AG09309 (cell line): ENCODE results near the gene CD151.

Source experiments
- DNase-seq: peaks from one replicate; pipeline ENCODE4 v3.0.0-alpha.2; 2010; ENCODE audit warnings: low read depth
- H3K4me3 ChIP-seq: 2 replicates; pipeline ENCODE4 v1.5.1; 2011; ENCODE audit warnings: mild to moderate bottlenecking, low read depth, low read length, moderate library complexity; ENCODE audit not compliant: control insufficient read depth
- TF ChIP-seq, protein P1 (sequence below): IDR thresholded peaks from 2 replicates; pipeline ENCODE4 v1.5.1; 2011; ENCODE audit warnings: mild to moderate bottlenecking, low read depth, low read length, inconsistent platforms; ENCODE audit not compliant: insufficient read depth, control insufficient read depth; ENCODE audit errors: missing control alignments

The CD151 gene

DNA sequence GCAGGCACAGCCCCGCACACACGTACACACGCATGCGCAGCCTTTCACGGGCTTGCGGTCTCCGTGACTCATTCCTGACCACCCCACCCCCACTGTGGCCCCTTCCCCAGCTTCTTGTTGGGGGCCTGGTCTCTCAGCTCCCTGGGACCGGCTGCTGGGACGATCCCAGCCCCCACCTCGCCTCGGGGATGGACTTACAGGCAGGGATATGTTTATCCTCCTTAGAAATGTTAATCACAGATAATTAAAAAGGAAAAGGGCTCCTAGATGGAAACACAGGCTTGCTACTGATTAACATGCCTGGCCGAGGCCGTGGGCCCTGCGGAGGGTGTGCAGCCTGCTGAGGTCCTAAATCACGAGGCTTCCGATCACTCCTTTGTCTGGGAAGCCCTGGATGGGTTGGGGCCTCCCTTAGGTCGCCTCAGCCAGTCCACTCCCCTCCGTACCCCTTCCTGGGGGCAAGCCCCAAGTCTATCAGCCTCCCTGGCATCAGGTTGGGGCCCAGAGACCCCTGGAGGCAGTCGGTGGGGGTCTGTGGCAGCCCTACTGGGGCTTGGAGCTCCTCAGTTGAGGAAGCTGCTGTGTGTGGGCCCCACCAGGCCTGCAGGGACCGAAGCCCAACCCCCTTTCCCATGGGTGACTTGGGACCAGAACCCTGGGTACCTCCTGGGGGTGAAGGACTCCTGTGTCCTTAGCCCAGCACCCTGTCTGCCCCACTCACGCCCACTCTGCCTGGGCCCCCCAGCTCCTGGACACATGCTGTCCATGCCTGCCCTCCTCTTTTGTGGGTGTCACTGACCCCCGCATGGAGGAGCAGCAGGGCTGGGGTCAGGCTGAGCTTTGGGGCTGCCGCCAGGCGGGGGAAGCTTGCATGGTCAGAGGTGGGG lies 30.5 kb downstream of the CD151 start:
- H3K4me3 ChIP-seq: no peak overlapping the region
- TF ChIP-seq, protein P1, sequence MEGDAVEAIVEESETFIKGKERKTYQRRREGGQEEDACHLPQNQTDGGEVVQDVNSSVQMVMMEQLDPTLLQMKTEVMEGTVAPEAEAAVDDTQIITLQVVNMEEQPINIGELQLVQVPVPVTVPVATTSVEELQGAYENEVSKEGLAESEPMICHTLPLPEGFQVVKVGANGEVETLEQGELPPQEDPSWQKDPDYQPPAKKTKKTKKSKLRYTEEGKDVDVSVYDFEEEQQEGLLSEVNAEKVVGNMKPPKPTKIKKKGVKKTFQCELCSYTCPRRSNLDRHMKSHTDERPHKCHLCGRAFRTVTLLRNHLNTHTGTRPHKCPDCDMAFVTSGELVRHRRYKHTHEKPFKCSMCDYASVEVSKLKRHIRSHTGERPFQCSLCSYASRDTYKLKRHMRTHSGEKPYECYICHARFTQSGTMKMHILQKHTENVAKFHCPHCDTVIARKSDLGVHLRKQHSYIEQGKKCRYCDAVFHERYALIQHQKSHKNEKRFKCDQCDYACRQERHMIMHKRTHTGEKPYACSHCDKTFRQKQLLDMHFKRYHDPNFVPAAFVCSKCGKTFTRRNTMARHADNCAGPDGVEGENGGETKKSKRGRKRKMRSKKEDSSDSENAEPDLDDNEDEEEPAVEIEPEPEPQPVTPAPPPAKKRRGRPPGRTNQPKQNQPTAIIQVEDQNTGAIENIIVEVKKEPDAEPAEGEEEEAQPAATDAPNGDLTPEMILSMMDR: no peak
- DNase-seq: no peak

DNA sequence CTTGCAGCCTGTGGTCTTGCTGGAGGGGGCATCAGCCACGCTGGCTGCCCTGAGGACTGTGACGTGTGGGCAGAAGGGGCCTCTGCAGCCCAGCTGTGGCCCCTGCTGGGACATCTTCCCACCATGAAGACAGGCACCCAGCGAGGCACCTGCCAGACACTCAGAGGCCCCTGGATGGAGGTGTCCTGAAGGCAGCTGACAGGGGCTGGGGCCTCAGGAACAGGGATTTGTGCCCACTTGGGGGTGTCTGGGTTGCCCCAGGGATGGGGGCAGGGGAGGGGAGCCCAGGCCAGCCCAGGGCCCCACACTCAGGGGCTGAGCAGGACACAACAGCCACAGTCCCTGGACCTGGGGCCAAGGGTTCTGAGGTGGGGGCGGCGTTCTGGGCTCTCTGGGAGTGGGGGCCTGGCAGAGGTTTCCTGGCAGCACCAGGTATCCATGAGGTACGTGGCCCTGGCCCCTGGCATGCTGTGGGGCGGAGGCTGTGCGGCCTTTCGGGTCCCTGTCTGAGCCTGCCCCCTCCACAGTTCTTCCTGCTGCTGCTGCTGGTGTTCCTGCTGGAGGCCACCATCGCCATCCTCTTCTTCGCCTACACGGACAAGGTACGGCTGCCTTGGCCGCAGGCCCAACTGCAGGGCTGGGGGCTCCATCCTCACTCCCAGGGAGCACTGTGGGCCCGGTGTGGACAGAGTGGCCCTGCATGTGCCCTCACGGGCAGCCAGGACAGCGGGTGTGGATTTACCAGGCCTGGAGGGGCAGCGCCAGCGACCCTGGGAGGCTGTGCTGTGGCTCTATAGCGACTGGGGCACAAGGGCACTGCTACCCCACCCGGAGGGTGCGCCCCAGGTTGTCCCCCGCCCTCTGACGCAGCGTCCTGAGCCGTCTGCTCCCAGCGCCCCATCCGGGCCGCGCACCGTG lies 31.4 kb downstream of the CD151 start:
- DNase-seq: no peak
- TF ChIP-seq, protein P1: no peak
- H3K4me3 ChIP-seq: no peak overlapping the region

DNA sequence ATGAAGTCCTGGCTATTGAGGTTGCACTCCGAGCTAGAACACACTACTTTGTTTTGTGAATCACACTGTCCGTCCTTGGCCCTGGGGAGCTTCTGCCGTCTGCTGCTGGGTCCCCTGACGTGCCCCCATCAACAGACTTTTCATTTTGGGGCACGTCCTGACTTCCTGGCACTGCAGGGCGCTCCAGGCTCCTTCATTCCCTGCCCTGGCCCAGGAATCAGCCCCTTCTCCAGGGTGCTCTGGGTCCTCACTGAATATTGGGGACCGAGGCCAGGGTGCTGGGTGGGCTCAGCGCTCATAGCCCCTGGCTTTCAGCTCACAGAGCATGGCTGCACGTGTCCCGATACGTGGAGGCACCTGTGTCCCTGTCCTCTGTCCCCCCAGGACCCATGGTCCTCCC lies 32.1 kb downstream of the CD151 start:
- H3K4me3 ChIP-seq: no peak overlapping the region
- no peak for DNase-seq
- TF ChIP-seq, protein P1: no peak

DNA sequence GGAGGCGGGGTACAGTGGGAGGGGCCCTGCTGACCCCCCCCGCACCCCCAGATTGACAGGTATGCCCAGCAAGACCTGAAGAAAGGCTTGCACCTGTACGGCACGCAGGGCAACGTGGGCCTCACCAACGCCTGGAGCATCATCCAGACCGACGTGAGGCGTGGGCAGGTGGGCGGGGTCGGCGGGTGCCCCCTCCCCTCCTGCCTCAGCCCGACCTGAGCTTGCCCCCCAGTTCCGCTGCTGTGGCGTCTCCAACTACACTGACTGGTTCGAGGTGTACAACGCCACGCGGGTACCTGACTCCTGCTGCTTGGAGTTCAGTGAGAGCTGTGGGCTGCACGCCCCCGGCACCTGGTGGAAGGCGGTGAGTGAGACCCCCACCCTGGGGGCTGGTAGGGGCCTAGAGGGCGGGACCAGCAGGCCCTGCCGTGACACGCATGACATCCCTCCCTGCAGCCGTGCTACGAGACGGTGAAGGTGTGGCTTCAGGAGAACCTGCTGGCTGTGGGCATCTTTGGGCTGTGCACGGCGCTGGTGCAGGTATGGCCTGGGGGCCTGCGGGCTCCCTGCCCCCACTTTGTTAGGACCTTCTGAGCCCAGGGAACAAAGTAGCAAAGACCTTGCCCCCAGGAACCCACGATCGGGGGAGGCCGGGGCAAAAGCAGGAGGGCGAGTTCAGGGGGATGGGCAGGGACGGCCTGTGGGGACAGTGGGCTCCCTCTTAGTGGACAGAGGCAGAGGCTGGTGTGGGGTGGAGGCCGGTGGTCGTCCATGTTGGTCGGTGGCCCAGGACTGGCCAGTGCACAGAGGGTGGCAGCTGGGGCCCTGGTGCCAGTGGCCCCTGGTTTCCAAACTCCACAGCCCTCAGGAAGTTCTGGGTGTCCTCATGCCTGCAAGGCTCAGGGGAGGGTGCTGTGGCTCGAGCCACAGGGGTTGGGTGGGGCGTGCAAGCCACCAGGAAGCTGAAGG lies 33.0 kb downstream of the CD151 start:
- H3K4me3 ChIP-seq: no peak overlapping the region
- DNase-seq: no peak
- TF ChIP-seq, protein P1: no peak

DNA sequence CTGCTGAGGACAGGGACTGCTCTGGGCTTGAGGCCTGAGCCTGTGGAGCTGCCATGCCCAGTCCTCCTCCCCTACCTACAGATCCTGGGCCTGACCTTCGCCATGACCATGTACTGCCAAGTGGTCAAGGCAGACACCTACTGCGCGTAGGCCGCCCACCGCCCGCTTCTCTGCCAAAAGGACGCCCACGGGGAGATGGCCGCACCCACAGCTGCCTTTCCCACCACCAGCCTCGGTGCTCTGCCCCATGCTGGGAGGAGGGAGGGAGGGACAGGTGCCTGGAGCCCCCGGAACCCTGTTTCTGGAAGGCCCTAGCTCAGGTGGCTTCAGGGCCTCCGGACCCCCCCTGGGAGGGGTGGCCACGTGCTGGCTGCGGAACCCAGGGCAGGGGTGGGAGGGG lies 33.7 kb downstream of the CD151 start:
- TF ChIP-seq, protein P1: no peak

More for the DNA sequence above, 33.7 kb downstream of the CD151 start:
- no peak overlapping the region for H3K4me3 ChIP-seq
- no peak for DNase-seq
